HG03280 (cell line): ENCODE measurements around the gene CD4.

Source experiments
- ATAC-seq: cut with Tn5 transposase; IDR thresholded peaks from one replicate; pipeline ENCODE4 v1.9.1; 2021; ENCODE audit warnings: mild to moderate bottlenecking, moderate library complexity; ENCODE audit not compliant: unreplicated experiment

CD4 gene

DNA sequence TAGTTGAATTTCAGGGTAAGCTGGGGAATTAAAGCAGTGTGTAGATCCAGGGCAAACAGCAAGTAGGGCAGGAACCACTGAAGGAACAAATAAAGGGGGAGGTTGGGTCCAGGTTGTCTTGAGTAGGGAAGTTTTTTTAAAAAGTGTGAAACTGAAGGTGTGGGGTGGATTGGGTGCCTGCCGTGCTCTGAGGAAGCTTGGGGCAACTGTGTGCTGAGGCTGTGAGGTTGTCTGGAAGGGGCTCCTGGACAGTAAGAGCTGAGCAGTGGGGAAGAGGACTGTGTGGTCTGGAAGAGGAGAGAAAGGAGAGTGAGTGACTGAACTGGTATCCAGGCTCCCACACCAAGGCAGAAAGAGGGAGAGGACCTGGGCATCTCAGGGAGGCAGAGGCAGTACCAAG is 21.4 kb downstream of the CD4 start:
- no peak for ATAC-seq

DNA sequence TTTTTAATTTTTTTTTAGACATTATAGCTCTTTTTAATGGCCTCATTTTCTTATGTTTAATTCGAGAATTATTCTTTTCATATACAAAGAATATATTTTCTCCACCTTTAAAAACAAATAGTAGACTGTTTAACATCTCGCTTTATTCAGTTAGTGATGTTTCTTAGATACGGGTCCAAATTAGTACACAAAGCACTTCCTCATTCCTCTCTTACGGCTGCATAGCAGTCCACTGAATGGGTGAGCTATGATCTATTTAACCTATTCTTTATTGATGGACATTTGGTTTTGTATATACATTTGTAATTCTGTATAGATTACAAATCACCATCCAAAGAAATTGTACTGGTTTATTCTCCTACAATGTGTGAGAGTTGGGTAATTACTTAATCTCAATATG is 24.0 kb downstream of the CD4 start:
- ATAC-seq = no peak

DNA sequence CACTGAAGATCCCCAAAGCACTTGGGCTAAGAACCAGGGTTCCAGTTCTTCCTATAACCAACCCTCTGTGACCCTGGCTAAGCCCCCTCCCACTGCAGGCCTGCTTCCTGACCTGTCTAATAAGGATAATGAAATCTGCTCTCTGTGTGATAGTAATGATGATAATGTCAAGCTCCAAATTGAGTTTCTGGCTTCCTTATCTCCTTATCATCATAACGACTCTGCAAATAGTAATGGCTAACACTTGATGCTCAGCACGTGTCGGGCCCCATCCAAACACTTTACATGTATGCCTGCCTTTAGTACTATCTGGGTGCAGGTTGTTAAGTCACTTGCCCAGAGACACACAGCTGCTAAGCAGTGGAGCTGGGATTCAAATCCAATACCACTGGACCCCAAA is 27.3 kb downstream of the CD4 start:
- ATAC-seq = no peak

DNA sequence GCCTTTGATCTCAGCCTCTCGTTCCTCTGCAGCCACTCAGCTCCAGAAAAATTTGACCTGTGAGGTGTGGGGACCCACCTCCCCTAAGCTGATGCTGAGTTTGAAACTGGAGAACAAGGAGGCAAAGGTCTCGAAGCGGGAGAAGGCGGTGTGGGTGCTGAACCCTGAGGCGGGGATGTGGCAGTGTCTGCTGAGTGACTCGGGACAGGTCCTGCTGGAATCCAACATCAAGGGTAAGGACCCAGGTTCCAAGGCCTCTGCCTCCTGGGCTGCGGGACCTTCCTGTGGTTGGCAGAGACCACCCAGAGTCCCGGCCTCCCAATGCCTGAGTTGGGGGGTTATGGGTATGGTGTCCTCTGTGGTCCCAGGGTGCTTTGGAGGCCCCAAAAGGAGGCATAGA is 27.8 kb downstream of the CD4 start:
- ATAC-seq = no peak

DNA sequence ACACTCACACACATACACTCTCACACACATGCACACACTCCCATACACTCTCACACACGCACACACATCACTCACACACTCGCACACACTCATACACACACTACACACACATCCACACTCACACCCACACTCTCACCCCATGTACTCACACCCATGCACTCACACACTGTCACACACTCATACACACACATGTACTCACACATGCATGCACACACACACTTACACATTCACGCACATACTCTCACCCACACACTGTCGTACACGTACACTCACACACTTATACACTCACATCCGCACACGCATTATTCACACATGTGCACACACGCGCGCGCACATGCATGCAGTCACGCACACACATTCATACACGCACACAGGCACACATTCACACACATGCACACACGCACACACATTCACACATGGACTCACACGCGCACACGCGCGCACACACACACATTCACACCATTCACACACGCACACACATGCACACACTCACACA is 28.4 kb downstream of the CD4 start:
- no peak for ATAC-seq

DNA sequence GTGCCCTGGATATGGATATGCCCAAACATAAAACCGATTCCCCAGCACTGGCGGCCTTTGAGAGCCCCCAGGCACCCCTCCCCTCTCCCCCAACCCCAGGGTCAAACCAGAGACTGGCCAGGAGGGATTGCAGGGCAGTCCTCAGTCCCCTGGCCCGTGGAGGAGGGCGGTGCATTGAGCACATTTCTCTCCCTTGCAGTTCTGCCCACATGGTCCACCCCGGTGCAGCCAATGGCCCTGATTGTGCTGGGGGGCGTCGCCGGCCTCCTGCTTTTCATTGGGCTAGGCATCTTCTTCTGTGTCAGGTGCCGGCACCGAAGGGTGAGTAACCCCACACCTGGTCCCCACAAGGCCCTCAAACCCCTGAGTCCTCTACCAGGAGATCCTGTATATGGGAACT is 28.9 kb downstream of the CD4 start:
- ATAC-seq = no peak

DNA sequence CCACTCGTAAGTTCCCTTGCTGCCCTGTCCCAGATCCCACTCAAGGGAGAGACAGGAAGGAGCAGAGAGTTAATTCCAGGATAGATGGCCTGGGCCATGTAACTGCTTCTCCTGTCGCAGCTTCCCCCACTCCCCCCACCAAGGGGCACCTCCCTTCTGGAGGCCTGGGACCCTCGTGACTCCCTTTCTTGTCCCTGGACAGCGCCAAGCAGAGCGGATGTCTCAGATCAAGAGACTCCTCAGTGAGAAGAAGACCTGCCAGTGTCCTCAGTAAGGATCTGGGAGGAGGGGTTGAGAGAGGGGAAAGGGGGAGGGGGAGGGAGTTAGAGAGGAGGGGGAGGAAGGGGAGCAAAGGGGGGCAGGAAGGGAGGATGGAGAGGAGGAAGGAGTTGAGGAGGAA is 29.3 kb downstream of the CD4 start:
- ATAC-seq = no peak

DNA sequence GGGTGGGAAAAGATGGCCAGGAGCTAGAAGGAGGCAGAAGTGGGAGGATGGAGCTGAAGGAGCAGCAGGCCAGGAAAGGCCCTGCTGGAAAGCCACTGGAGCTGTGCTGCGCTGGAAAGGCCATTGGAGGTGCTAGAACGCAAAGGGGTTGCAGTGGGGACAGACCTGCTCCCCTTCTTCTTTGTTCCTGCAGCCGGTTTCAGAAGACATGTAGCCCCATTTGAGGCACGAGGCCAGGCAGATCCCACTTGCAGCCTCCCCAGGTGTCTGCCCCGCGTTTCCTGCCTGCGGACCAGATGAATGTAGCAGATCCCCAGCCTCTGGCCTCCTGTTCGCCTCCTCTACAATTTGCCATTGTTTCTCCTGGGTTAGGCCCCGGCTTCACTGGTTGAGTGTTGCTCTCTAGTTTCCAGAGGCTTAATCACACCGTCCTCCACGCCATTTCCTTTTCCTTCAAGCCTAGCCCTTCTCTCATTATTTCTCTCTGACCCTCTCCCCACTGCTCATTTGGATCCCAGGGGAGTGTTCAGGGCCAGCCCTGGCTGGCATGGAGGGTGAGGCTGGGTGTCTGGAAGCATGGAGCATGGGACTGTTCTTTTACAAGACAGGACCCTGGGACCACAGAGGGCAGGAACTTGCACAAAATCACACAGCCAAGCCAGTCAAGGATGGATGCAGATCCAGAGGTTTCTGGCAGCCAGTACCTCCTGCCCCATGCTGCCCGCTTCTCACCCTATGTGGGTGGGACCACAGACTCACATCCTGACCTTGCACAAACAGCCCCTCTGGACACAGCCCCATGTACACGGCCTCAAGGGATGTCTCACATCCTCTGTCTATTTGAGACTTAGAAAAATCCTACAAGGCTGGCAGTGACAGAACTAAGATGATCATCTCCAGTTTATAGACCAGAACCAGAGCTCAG is 30.0 kb downstream of the CD4 start:
- ATAC-seq = no peak

DNA sequence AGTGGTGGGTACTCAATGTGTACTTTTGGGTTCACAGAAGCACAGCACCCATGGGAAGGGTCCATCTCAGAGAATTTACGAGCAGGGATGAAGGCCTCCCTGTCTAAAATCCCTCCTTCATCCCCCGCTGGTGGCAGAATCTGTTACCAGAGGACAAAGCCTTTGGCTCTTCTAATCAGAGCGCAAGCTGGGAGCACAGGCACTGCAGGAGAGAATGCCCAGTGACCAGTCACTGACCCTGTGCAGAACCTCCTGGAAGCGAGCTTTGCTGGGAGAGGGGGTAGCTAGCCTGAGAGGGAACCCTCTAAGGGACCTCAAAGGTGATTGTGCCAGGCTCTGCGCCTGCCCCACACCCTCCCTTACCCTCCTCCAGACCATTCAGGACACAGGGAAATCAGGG is 30.8 kb downstream of the CD4 start:
- no peak for ATAC-seq

DNA sequence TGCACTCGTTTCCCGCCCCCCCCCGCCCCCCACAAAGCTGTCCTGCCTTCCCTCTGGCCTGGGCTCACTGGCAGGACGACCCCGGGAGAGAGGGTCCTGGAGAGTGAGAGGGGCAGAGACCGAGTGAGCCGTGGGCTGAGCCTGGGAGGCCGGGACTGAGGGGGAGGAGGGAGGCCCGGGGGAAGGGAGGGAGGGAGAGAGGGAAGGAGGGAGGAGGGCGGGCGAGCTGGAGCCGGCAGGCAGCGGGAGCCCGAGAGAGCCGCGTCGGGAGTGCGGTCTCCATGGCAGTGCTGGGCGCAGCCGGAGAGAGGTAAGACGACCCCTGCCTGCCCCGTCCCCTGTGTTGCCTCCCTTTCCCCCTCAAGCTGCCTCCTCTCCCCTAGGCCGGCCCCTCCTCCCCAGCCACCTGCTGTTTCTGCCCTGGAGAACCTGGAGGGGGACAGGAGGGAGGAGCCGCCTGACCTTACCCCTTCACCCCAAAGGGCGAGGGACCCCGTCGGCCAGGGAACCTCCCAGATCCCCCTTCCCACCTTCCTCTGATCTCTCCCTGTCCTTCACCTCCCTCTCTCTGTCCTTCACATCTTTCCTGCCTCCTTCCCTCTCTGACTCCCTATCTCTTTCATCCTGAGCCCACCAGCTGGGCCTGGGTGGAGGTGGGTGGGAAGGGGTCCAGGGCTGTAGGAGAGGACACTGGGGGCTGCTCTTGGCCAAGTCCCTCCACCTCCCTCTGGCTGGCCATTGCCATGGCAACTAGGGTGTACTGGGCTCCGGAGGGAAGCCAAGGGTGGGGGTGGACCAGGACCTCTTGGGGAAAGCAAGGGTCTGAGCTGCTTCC is 32.5 kb downstream of the CD4 start, which contains the start of gene GPR162:
Gene GPR162, plus strand, starts transcription at position 231 of the 835 bp plus-strand sequence. CDS start 2,078 bp downstream, outside the sequence.
- ATAC-seq = no peak

DNA sequence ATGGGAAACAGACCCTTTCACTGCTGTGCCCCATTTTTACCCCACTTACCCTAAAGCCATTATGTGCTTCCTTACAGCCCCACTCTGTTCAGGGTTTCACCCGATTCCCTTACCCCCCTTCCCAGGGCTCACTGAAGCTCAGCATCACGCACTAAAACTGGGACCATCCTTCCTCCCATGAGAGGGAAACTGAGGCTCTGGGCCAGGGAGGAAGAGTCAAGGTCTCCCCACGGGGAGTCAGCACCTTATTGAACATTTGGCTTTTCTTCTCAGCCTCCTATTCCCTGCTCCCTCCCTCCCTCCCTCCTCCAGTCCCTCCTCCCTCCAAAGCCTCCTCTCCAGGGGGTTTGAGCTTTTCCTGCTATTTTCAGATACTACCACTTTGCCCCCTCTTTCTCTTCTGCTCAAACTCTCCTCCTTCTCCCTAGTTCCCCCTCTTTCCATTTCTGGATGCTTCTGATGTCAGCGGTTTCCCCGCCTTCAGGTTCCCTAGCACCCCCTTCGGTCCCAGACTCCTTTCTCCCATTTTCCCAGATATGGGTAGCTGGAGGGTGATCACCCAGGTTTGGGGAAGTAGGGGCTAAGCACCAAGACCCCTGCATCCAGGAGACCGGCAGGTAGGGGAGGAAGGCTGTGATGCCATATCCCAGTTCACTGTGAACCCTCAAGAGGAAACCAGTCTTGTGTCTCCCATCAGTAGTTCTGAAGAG is 33.3 kb downstream of the CD4 start:
- ATAC-seq = no peak

DNA sequence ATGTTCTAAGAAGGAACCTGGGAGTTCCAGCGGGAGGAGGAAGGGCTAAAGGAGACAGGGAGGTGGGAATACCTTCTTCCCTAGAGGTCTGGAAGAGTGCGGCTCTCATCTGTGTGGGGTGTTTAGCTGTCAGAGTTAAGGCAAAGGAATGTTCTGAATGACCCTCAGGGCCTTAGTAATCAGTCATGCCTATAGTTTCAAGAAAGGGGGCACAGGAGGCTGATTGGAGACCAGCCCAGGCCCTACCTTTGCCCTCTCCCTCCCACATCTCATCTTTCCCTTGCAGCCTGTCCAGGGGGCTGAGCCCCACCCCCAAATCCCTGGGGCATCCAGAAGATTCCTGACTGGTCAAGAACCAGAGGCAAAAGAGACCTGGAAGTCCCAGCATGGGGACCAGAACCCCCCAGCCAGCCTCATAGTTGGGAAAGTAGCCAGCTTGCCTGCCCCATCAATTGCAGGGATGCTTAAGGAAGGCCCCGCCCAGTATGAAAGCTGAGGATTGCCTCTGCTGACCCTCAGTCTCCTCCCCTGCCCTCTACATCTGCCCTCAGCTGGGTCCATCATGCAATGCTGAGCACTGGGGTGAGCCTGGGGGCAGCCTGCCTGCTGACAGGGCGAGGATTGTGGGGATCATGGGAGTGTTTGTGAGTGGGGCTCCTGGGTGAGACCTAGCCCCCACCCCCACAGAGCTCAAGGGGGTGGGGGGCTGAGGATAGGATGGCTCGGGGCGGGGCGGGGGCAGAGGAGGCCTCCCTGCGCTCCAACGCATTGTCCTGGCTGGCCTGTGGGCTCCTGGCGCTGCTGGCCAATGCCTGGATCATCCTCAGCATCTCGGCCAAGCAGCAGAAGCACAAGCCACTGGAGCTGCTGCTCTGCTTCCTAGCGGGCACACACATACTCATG is 34.1 kb downstream of the CD4 start:
- ATAC-seq = no peak

DNA sequence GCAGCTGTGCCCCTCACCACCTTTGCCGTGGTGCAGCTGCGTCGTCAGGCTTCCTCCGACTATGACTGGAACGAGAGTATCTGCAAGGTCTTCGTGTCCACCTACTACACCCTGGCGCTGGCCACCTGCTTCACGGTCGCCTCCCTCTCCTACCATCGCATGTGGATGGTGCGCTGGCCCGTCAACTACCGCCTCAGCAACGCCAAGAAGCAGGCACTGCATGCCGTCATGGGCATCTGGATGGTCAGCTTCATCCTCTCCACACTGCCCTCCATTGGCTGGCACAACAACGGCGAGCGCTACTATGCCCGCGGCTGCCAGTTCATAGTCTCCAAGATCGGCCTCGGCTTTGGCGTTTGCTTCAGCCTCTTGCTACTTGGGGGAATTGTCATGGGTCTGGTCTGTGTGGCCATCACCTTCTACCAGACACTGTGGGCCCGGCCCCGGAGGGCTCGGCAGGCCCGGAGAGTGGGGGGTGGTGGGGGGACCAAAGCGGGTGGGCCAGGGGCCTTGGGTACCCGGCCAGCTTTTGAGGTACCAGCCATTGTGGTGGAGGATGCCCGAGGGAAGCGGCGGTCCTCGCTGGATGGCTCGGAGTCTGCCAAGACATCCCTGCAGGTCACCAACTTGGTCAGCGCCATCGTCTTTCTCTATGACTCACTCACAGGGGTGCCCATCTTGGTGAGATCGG is 34.9 kb downstream of the CD4 start:
- no peak for ATAC-seq

DNA sequence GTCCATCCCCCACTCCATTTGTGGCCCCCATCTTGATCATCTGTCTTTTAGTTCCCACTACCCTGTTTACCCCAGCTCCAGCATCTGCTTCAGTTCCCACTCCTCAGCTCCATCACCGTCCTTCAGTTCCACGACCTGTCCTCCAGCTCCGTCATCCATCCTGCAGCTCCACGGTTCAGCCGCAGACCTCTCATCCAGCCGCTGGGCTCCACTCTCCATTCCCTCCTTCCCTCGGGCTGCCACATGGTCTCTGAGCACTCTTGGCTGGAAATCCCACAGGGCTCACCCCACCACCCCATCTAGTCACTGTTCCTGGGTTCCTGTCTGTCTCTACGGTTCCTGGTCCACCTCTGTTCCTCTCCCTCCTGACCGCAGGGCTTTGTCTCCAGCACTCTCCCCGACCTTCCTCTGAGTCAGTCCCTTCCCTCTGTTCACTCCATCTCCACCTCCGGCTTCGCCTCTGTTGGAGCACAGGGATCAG is 35.6 kb downstream of the CD4 start:
- no peak for ATAC-seq

DNA sequence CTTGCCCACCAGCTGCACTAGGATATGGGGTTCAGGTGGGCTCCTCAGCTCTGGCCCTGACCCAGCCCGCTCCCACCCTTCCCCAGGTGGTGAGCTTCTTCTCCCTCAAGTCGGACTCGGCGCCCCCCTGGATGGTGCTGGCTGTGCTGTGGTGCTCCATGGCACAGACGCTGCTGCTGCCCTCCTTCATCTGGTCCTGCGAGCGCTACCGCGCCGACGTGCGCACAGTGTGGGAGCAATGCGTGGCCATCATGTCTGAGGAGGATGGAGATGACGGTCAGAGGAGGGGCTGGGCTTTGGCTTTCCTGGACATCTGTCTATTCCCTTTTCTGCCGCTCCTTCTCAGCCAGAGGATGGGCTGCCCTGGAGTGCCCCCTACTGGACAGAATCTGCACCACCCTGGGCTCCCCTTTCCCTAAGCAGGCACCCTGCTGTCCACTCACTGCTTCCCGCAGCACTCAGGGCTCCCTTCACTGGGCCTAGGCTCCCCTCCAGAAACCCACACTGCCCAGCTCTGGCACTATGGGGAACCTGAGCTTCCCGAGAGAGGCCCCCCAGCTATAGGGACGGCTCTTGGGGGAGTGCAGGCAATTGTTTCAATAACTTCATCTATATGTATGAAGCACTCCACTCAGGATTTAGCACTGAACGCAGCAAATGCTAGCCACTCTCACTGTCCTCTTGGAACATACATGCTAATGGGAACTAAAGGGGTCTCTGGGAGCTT is 36.2 kb downstream of the CD4 start:
- ATAC-seq = no peak

DNA sequence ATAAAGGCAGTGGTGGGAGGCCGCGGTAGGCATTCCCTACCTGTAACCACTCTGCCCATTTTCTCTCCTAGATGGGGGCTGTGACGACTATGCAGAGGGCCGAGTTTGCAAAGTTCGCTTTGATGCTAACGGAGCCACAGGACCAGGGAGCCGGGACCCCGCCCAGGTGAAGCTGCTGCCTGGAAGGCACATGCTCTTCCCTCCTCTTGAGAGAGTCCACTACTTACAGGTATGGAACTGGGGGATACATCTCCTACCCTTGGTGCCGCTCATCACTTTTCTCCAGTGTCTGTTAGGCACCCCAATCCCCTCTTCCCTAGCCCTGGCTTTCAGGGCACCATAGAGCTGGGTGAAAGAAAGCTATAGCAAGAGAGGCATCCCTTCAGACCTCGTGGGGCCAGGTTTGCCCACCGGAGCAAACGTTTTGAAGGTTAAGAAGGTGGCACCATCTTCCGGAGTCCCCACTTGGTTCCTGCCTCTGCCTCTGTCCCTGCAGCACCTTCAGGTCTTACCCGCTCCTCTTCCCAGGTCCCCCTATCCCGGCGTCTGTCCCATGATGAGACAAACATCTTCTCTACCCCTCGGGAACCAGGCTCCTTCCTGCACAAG is 36.9 kb downstream of the CD4 start:
- no peak for ATAC-seq

DNA sequence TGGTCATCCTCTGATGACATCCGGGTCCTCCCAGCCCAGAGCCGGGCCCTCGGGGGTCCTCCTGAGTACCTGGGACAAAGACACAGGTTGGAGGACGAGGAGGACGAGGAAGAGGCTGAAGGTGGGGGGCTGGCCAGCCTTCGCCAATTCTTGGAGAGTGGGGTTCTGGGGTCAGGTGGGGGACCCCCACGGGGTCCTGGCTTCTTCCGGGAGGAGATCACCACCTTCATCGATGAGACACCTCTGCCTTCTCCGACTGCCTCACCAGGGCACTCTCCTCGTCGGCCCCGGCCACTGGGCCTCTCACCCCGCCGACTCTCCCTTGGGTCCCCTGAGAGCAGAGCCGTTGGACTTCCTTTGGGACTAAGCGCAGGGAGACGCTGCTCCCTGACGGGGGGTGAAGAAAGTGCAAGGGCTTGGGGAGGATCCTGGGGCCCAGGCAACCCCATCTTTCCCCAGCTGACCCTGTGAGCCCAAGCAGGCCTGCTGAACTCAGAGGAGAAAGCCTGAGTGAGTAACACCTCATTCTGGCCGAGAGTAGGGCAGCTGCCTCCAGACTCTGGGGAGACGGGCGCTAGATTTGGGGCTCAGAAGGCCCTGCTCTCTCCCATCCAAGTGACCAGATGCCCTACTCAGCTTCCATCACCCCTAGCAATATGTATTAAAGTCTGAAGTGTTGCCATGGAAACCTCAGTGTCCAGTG is 37.6 kb downstream of the CD4 start:
- no peak for ATAC-seq
